IPS-20b (cell line): ENCODE measurements around the gene NEU1.
"Not testable (repeated sequence)": the region's sequence is repeated elsewhere in the genome, so short reads cannot be mapped to it uniquely, and the experiment has no call there.

ENCODE experiments used
- H3K27ac ChIP-seq: one replicate; pipeline ENCODE4 v1.5.1; 2013; ENCODE audit warnings: low read length
- H3K27me3 ChIP-seq: 2 replicates; pipeline ENCODE4 v1.6.1; 2013; ENCODE audit warnings: mild to moderate bottlenecking, low read length, inconsistent platforms; ENCODE audit not compliant: insufficient read depth
- H3K36me3 ChIP-seq: 2 replicates; pipeline ENCODE4 v1.6.1; 2013; ENCODE audit warnings: low read depth, mild to moderate bottlenecking, inconsistent platforms, low read length, moderate library complexity; ENCODE audit not compliant: insufficient read depth
- H3K4me1 ChIP-seq: 2 replicates; pipeline ENCODE4 v1.6.1; 2013; ENCODE audit warnings: mild to moderate bottlenecking, control low read depth, inconsistent platforms, low read length, moderate library complexity; ENCODE audit not compliant: insufficient read depth
- H3K4me3 ChIP-seq: 2 replicates; pipeline ENCODE4 v1.5.1; 2013; ENCODE audit warnings: mild to moderate bottlenecking, low read length, inconsistent platforms
- H3K9ac ChIP-seq: 2 replicates; pipeline ENCODE4 v1.6.1; 2013; ENCODE audit warnings: low read depth, mild to moderate bottlenecking, inconsistent platforms, low read length, moderate library complexity
- H3K9me3 ChIP-seq: 2 replicates; pipeline ENCODE4 v1.6.1; 2013; ENCODE audit warnings: mild to moderate bottlenecking, low read depth, low read length, inconsistent platforms; ENCODE audit not compliant: insufficient read depth

NEU1 gene

GRCh38 chr6:31865205-31866118, 2.8 kb upstream of the NEU1 start:
- Histone ChIP-seq H3K9ac (no peak overlapping the region), H3K4me1 (peaks cover 6% of the 10 kb centered on the region; the same call in 1 of the 2 replicates), H3K4me3 (no peak overlapping the region), H3K27me3 (0 out of 2 replicates have a peak, but pooled peaks cover 6% of the 10 kb centered on the region), H3K27ac (no peak overlapping the region), H3K9me3 (no peaks in the 10 kb centered on the region), H3K36me3 (peaks cover 2% of the 10 kb centered on the region; the same call in 1 of the 2 replicates)

DNA sequence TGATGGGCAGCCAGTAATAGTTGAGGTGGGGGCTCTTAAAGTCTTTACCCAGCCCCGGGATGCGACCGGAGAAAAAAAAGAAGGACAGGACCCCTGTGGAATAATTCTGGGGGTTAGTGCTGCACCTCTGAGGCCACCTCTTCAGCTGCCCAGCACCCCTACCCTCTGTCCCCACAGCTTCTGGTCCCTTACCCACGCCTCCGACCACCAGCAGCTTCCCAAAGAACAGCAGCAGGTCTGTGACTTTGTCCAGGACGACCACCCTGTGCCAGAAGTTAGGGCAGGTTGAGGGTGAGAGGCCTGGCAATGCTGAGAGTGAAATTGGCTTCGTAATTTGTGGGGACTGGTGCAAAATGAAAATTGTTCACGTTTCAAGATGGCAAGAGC, 2.2 kb upstream of the NEU1 start:
- 0 out of 2 replicates have a peak, but pooled peaks cover 6% of the 10 kb centered on the region for H3K27me3 ChIP-seq
- H3K27ac ChIP-seq, result no peak overlapping the region
- peaks cover 6% of the 10 kb centered on the region; the same call in 1 of the 2 replicates for H3K4me1 ChIP-seq
- H3K9ac ChIP-seq, result no peak overlapping the region
- no peaks in the 10 kb centered on the region for H3K9me3 ChIP-seq
- no peak overlapping the region; the same call in 1 of the 2 replicates for H3K4me3 ChIP-seq
- H3K36me3 ChIP-seq, result peaks cover 9% of the 10 kb centered on the region

- not testable (repeated sequence) for H3K9me3 ChIP-seq, H3K27me3 ChIP-seq, H3K27ac ChIP-seq, H3K4me1 ChIP-seq
- H3K4me3 ChIP-seq, result peak overlapping the region; percentile 89
- peaks cover 15% of the 10 kb centered on the region for H3K36me3 ChIP-seq
- peak overlapping the region; percentile 77; the same call in 1 of the 2 replicates for H3K9ac ChIP-seq
Observed at GRCh38 chr6:31864123-31864562, 1.5 kb upstream of the NEU1 start.

DNA sequence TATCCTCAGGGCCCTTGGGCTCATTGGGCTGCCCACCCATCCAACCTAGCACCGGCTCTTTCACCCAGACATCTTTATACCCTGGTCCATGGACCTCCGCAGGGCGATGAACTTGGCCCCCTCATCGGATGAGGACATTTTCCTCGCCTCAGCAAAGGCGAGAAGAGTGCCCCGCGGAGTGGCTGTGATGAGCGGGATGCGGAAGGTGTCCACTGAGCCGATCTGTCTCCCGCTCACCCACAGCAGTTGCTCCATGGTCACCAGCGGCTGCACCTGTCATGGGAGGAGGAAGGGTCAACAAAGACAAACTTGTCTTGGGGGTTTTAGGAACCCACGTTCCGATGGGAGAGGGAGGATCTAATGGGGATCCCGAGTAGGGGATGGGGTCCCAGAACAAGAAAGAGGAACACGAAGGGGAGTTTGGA, 690 bp downstream of the NEU1 start:
- peak overlapping the region; percentile 81; the same call in 1 of the 2 replicates for H3K9ac ChIP-seq
- no peaks in the 10 kb centered on the region for H3K9me3 ChIP-seq
- 0 out of 2 replicates have a peak, but pooled peaks cover 6% of the 10 kb centered on the region for H3K27me3 ChIP-seq
- peak overlapping the region; percentile 86 for H3K4me3 ChIP-seq
- H3K27ac ChIP-seq, result no peak overlapping the region
- H3K36me3 ChIP-seq, result peaks cover 25% of the 10 kb centered on the region
- peaks cover 6% of the 10 kb centered on the region; the same call in 1 of the 2 replicates for H3K4me1 ChIP-seq

GRCh38 chr6:31861150-31861549, 1.5 kb downstream of the NEU1 start:
- H3K36me3 ChIP-seq, result peaks cover 25% of the 10 kb centered on the region
- H3K27ac ChIP-seq, result no peak overlapping the region
- no peak overlapping the region for H3K9ac ChIP-seq
- H3K9me3 ChIP-seq, result no peaks in the 10 kb centered on the region
- H3K4me3 ChIP-seq, result peak overlapping the region; percentile 86; the same call in 1 of the 2 replicates
- H3K4me1 ChIP-seq, result peaks cover 6% of the 10 kb centered on the region; the same call in 1 of the 2 replicates
- H3K27me3 ChIP-seq, result 0 out of 2 replicates have a peak, but pooled peaks cover 6% of the 10 kb centered on the region

DNA sequence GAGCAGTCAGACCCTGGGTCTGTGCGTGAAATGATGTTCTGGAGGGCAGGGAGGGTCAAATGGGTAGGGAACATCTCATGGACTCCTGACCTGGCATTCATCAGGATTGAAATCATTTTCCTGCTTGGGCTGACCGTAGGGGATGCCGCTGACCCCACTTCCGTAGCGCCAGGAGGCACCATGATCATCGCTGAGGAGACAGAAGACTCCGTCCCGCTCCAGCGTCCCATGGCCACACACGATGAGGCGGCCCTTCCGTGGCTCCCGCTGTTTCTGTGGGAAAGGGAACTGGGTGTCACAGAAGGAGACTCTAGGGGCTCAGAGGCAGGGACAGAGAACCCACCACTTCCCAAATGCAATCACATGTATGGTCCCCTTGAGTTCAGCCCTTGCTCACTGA, 2.3 kb downstream of the NEU1 start:
- Histone ChIP-seq H3K27ac (no peak overlapping the region), H3K4me3 (no peak overlapping the region), H3K9me3 (0 out of 2 replicates have a peak, but pooled peaks cover under 1% of the 10 kb centered on the region), H3K9ac (no peak overlapping the region), H3K4me1 (peaks cover 6% of the 10 kb centered on the region; the same call in 1 of the 2 replicates), H3K36me3 (peaks cover 25% of the 10 kb centered on the region), H3K27me3 (0 out of 2 replicates have a peak, but pooled peaks cover 6% of the 10 kb centered on the region)

DNA sequence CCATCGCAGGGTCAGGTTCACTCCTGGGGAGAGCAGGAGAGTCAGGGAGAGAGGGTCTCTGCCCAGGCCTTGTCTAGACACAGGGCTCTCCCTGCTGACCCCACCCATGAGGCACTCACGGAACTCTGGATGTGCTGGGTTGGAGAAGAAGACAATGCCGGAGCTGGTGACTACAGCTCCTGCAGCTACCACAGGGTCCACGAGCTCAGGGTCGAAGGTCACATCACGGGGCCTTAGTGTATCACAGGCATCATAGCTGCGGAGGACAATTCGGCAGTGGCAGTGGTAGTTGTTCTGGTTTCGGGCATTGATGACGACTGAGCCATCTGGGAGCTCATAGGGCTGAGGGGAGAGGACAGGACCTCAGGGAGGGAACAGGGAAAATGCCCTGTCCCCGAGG, 2.7 kb downstream of the NEU1 start:
- H3K27ac ChIP-seq, result no peak overlapping the region
- 0 out of 2 replicates have a peak, but pooled peaks cover 6% of the 10 kb centered on the region for H3K27me3 ChIP-seq
- 0 out of 2 replicates have a peak, but pooled peaks cover 3% of the 10 kb centered on the region for H3K9me3 ChIP-seq
- H3K4me3 ChIP-seq, result no peak overlapping the region
- no peak overlapping the region for H3K9ac ChIP-seq
- peaks cover 25% of the 10 kb centered on the region for H3K36me3 ChIP-seq
- peaks cover 6% of the 10 kb centered on the region; the same call in 1 of the 2 replicates for H3K4me1 ChIP-seq

- H3K4me3 ChIP-seq, result no peak overlapping the region
- H3K27me3 ChIP-seq, result 0 out of 2 replicates have a peak, but pooled peaks cover 6% of the 10 kb centered on the region
- H3K27ac ChIP-seq, result no peak overlapping the region
- H3K9ac ChIP-seq, result no peak overlapping the region
- 0 out of 2 replicates have a peak, but pooled peaks cover 3% of the 10 kb centered on the region for H3K9me3 ChIP-seq
- H3K4me1 ChIP-seq, result peaks cover 4% of the 10 kb centered on the region; the same call in 1 of the 2 replicates
- peaks cover 25% of the 10 kb centered on the region for H3K36me3 ChIP-seq
Observed at GRCh38 chr6:31858707-31859106, 3.9 kb downstream of the NEU1 start.

GRCh38 chr6:31857774-31858173, 4.8 kb downstream of the NEU1 start:
- peaks cover 25% of the 10 kb centered on the region for H3K36me3 ChIP-seq
- not testable (repeated sequence) for H3K27ac ChIP-seq, H3K9me3 ChIP-seq, H3K4me3 ChIP-seq, H3K4me1 ChIP-seq, H3K27me3 ChIP-seq, H3K9ac ChIP-seq

DNA sequence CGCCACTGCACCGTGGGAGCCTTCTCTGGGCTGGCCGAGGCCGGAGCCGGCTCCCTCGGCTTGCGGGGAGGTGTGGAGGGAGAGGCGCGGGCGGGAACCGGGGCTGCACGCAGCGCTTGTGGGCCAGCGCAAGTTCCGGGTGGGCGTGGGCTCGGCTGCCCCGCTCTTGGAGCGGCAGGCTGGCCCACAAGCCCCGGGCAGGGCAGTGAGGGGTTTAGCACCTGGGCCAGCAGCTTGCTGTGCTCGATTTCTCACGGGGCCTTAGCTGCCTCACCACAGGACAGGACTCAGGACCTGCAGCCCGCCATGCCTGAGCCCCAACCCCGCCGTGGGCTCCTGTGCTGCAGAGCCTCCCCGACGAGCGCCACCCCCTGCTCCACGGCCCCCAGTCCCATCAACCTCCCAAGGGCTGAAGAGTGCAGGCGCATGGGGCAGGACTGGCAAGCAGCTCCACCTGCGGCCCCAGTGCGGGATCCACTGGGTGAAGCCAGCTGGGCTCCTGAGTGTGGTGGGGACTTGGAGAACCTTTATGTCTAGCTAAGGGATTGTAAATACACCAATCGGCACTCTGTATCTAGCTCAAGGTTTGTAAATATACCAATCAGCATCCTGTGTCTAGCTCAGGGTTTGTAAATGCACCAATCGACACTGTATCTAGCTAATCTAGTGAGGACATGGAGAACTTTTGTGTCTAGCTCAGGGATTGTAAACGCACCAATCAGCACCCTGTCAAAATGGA, 10.5 kb downstream of the NEU1 start:
- H3K4me3 ChIP-seq, H3K9me3 ChIP-seq, H3K36me3 ChIP-seq, H3K27me3 ChIP-seq, H3K4me1 ChIP-seq, H3K9ac ChIP-seq, H3K27ac ChIP-seq: not testable (repeated sequence)

- Histone ChIP-seq H3K27me3 (no peaks in the 10 kb centered on the region), H3K9me3 (peaks cover 3% of the 10 kb centered on the region; the same call in 1 of the 2 replicates), H3K4me3 (no peak overlapping the region), H3K4me1 (no peaks in the 10 kb centered on the region), H3K27ac (no peak overlapping the region), H3K36me3 (no peaks in the 10 kb centered on the region), H3K9ac (no peak overlapping the region)
Observed at GRCh38 chr6:31851485-31851832, 11.2 kb downstream of the NEU1 start.
